ENCODE results near the gene HOXB5.

HOXB5 gene

GRCh38 chr17:48543107-48543853, 50.3 kb downstream of the HOXB5 start:
- Histone ChIP-seq H3K4me1 (ENCODE audit: insufficient read depth, low read length) (no peaks in the 10 kb centered on the region), H3K9me3 (ENCODE audit: insufficient read depth, low read length, severe bottlenecking) (no peaks in the 10 kb centered on the region), H3K9ac (ENCODE audit: low read depth, low read length) (no peak overlapping the region), H4K20me1 (ENCODE audit: insufficient read depth, low read length) (no peaks in the 10 kb centered on the region), H3K27ac (ENCODE audit: low read length) (no peak overlapping the region), H3K4me3 (ENCODE audit: low read depth in 1 of 2, low read length in 2 of 2) (no peak overlapping the region), H3K79me2 (ENCODE audit: insufficient read depth, low read length) (no peaks in the 10 kb centered on the region), H2AFZ (ENCODE audit: low read depth, low read length) (no peak overlapping the region), H3K36me3 (ENCODE audit: insufficient read depth, low read length) (no peaks in the 10 kb centered on the region), H3K27me3 (ENCODE audit: insufficient read depth, low read length, poor library complexity) (peaks cover 43% of the 10 kb centered on the region), H3K4me2 (ENCODE audit: insufficient read depth, low read length) (no peak overlapping the region)
- DNase-seq (no peak), ATAC-seq (ENCODE audit: insufficient read depth, low read depth) (no peak)
- no peak for TF ChIP-seq EZH2 (IDR thresholded peaks at IDR 0.05; ENCODE audit: borderline replicate concordance, low read depth, low read length, severe bottlenecking)
- TF ChIP-seq, protein P1, sequence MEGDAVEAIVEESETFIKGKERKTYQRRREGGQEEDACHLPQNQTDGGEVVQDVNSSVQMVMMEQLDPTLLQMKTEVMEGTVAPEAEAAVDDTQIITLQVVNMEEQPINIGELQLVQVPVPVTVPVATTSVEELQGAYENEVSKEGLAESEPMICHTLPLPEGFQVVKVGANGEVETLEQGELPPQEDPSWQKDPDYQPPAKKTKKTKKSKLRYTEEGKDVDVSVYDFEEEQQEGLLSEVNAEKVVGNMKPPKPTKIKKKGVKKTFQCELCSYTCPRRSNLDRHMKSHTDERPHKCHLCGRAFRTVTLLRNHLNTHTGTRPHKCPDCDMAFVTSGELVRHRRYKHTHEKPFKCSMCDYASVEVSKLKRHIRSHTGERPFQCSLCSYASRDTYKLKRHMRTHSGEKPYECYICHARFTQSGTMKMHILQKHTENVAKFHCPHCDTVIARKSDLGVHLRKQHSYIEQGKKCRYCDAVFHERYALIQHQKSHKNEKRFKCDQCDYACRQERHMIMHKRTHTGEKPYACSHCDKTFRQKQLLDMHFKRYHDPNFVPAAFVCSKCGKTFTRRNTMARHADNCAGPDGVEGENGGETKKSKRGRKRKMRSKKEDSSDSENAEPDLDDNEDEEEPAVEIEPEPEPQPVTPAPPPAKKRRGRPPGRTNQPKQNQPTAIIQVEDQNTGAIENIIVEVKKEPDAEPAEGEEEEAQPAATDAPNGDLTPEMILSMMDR (IDR thresholded peaks at IDR 0.05; ENCODE audit: borderline replicate concordance, extremely low read depth, low read length, poor library complexity, severe bottlenecking) = no peak

DNA sequence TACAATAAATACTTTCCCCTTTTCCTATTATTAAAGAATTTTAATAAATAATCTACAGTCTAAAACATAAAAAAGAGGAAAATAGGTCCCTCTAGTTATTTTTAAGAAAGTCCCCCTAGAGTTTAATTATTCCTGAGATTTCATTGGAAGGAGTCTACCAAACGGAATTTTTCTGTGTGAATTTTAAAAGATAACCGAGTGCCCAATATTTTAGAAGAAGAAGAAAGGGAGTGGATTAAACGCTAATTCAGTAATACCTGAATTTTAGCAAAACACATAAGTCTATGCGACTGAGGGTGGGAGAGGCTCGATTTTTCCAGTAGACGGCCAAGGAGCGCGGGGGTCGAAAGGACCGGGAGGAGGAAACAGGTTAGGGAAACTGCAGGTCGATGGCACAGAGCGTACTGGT, 50.9 kb downstream of the HOXB5 start:
- Histone ChIP-seq H3K79me2 (ENCODE audit: insufficient read depth, low read length) (no peaks in the 10 kb centered on the region), H4K20me1 (ENCODE audit: insufficient read depth, low read length) (no peaks in the 10 kb centered on the region), H3K36me3 (ENCODE audit: insufficient read depth, low read length) (no peaks in the 10 kb centered on the region), H3K4me1 (ENCODE audit: insufficient read depth, low read length) (no peaks in the 10 kb centered on the region), H3K27ac (ENCODE audit: low read length) (no peak overlapping the region), H3K9ac (ENCODE audit: low read depth, low read length) (no peak overlapping the region), H3K4me3 (ENCODE audit: low read depth in 1 of 2, low read length in 2 of 2) (no peak overlapping the region), H3K27me3 (ENCODE audit: insufficient read depth, low read length, poor library complexity) (peaks cover 40% of the 10 kb centered on the region), H2AFZ (ENCODE audit: low read depth, low read length) (no peak overlapping the region), H3K4me2 (ENCODE audit: insufficient read depth, low read length) (no peak overlapping the region), H3K9me3 (ENCODE audit: insufficient read depth, low read length, severe bottlenecking) (no peaks in the 10 kb centered on the region)
- no peak for DNase-seq
- TF ChIP-seq, protein P1 (IDR thresholded peaks at IDR 0.05; ENCODE audit: borderline replicate concordance, extremely low read depth, low read length, poor library complexity, severe bottlenecking) = no peak
- TF ChIP-seq EZH2 (IDR thresholded peaks at IDR 0.05; ENCODE audit: borderline replicate concordance, low read depth, low read length, severe bottlenecking) = no peak
- ATAC-seq (ENCODE audit: insufficient read depth, low read depth) = no peak

DNA sequence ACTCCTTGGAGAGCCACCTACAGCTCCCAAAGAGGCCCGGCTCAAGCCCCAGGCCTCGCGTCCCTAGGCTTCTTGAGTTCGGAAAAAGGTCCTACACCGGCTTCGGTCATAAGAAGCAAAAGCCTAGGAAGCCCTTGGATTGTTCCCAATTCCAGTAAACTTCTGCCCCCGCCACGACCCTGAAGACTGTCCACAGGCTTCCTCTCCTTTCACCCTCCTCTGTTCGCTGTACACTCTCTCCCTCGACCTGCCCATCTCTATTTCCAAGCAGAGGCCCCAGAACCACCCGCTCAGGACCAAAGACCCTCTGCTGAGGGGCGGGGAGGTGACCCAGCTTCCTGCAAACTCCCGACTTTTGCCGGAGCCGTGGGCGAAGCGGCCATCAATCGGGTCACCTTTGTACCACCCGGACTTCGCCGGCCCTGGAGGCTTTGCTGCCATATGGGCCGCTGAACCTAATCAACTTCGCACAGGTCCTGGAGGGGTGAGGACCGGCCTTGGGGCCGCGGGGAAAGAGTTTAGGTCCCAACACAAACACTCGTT, 51.4 kb downstream of the HOXB5 start:
- Histone ChIP-seq H3K27me3 (ENCODE audit: insufficient read depth, low read length, poor library complexity) (peaks cover 34% of the 10 kb centered on the region), H3K4me1 (ENCODE audit: insufficient read depth, low read length) (no peaks in the 10 kb centered on the region), H3K4me2 (ENCODE audit: insufficient read depth, low read length) (no peak overlapping the region), H3K79me2 (ENCODE audit: insufficient read depth, low read length) (no peaks in the 10 kb centered on the region), H2AFZ (ENCODE audit: low read depth, low read length) (no peak overlapping the region), H3K4me3 (ENCODE audit: low read depth in 1 of 2, low read length in 2 of 2) (no peak overlapping the region), H3K9me3 (ENCODE audit: insufficient read depth, low read length, severe bottlenecking) (no peaks in the 10 kb centered on the region), H3K27ac (ENCODE audit: low read length) (no peak overlapping the region), H3K36me3 (ENCODE audit: insufficient read depth, low read length) (no peaks in the 10 kb centered on the region), H3K9ac (ENCODE audit: low read depth, low read length) (no peak overlapping the region), H4K20me1 (ENCODE audit: insufficient read depth, low read length) (no peaks in the 10 kb centered on the region)
- no peak for ATAC-seq (ENCODE audit: insufficient read depth, low read depth)
- TF ChIP-seq, protein P1 (IDR thresholded peaks at IDR 0.05; ENCODE audit: borderline replicate concordance, extremely low read depth, low read length, poor library complexity, severe bottlenecking) = no peak
- TF ChIP-seq EZH2 (IDR thresholded peaks at IDR 0.05; ENCODE audit: borderline replicate concordance, low read depth, low read length, severe bottlenecking) = no peak
- DNase-seq = no peak

Measured in DND-41 (cell line).